Astrocyte of the spinal cord (primary cell): ENCODE measurements around the gene CASTOR2.

ENCODE experiments used
- DNase-seq: peaks from one replicate; pipeline ENCODE4 v3.0.0; 2011; ENCODE audit warnings: low read depth, low spot score
- H3K4me3 ChIP-seq: 2 replicates; pipeline ENCODE4 v1.5.1; 2011; ENCODE audit warnings: low read depth, mild to moderate bottlenecking, low read length, moderate library complexity
- in situ Hi-C: cut with HindIII; loops from 2 replicates; pipeline ENCODE4 v1.10.0; 2017; ENCODE audit warnings: low sequenced_read_pairs
- TF ChIP-seq, protein P1 (sequence below): IDR thresholded peaks from 2 replicates; pipeline ENCODE4 v1.5.1; 2012; ENCODE audit warnings: low read depth, mild to moderate bottlenecking, low read length, inconsistent platforms

Gene CASTOR2

DNA sequence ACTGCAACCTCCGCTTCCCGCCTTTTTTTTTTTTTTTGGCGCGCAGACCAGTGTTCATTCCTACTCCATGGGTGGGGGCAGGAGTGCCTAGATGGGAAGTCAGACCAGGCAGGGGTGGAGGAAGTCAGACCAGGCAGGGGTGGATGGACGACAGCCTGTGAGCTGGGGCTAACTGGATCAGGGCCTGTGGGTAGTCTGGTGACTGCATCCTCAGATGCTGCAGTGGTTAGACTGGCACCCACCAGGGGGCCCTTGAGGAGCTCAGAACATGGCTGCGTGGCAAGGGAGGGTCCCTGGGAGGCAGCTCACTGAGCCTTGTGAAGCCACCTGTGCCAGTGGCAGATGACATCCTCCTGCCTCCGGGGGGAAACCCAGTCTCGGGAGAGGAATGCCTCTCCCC, 74.0 kb downstream of the CASTOR2 start:
- DNase-seq, result no peak
- TF ChIP-seq, protein P1, sequence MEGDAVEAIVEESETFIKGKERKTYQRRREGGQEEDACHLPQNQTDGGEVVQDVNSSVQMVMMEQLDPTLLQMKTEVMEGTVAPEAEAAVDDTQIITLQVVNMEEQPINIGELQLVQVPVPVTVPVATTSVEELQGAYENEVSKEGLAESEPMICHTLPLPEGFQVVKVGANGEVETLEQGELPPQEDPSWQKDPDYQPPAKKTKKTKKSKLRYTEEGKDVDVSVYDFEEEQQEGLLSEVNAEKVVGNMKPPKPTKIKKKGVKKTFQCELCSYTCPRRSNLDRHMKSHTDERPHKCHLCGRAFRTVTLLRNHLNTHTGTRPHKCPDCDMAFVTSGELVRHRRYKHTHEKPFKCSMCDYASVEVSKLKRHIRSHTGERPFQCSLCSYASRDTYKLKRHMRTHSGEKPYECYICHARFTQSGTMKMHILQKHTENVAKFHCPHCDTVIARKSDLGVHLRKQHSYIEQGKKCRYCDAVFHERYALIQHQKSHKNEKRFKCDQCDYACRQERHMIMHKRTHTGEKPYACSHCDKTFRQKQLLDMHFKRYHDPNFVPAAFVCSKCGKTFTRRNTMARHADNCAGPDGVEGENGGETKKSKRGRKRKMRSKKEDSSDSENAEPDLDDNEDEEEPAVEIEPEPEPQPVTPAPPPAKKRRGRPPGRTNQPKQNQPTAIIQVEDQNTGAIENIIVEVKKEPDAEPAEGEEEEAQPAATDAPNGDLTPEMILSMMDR, result no peak
- H3K4me3 ChIP-seq, result no peak overlapping the region
- in situ Hi-C loops, result no loop called here

DNA sequence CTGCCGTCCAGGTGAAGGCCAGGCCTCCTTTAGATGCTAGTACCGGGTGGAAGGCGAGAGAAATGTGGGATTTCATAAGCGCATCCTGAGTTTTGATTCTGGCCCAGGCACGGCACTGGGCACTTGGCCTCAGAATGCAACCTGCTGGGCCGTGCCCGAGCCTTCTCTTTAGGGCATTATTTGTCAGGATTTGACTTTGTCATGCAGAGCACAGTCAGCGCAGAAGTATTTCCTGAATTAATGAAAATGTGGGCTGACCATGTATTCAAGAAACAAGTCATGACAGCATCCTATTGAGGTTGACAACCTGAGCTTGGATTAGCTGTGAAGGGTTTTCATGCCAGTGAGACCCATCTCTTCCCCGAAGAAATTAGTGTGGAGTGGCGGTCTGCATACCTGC, 74.7 kb downstream of the CASTOR2 start:
- TF ChIP-seq, protein P1, result no peak
- DNase-seq, result peak; percentile 46
- in situ Hi-C loops, result no loop called here
- no peak overlapping the region for H3K4me3 ChIP-seq

DNA sequence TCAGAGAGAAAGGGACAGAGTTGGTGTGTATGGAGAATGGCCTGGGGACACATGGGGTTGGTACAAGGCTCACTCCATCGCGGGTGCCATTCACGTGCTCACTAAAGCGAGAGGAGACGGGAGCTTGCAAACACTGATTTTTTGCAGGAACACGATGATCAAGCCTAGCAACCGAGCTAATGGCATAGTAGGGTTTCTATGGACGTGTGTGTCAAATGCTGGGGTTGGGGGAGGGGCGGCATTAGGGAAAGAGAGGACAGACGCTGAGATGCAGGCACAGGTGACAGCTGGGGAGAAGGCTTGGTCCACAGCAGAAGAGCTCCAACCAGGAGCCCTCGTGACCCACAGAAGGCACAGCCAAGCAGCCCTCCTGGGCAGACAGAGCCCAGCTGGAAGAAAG, 75.2 kb downstream of the CASTOR2 start:
- no peak overlapping the region for H3K4me3 ChIP-seq
- in situ Hi-C loops, result no loop called here
- no peak for DNase-seq
- TF ChIP-seq, protein P1, result no peak

DNA sequence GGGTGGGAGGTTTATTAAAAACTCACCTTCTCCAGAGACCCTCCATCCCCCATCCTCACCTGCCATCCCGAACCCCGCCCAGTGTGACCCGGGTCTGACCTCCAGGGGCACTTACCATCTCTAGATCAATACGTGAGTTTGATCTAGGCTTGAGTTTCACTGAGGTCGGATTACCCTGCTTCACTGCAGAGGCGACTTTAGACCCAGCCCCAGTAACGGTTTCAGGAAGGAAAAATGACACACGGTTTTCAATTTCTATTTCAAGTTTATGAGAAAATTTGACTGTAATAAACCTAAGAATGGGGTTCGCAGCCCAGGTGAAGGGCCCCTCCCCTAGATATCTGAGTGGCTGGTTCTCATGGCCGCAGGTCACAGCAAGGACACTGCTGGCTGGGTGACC, 76.0 kb downstream of the CASTOR2 start:
- in situ Hi-C loops, result no loop called here
- H3K4me3 ChIP-seq, result no peak overlapping the region
- DNase-seq, result no peak
- TF ChIP-seq, protein P1, result no peak

- H3K4me3 ChIP-seq, result no peak overlapping the region
- in situ Hi-C loops, result no loop called here
- DNase-seq, result no peak
- TF ChIP-seq, protein P1, result no peak
Observed at GRCh38 chr7:75042286-75042685, 77.8 kb downstream of the CASTOR2 start.

- in situ Hi-C loops, result no loop called here
- TF ChIP-seq, protein P1, result no peak
- DNase-seq, result no peak
- no peak overlapping the region for H3K4me3 ChIP-seq
Observed at GRCh38 chr7:75042831-75043703, 78.6 kb downstream of the CASTOR2 start.
